Posterior cingulate gyrus (tissue), 11 donors: ENCODE results near the gene TTC33.

Experiments
- DNase-seq, 10 donors: peaks; one replicate each; pipeline versions ENCODE4 v3.0.0 to v3.0.0-alpha.2; 2020 to 2021; ENCODE audit warnings: mixed read lengths in 3 of 10
- intact Hi-C: fragments of 100-400 bp; cut with DNase I; formaldehyde crosslinking; loops from one replicate; pipeline ENCODE4 v1.15.1; 2023

The TTC33 gene

GRCh38 chr5:40781843-40782409 is 26.2 kb upstream of the TTC33 start:
- intact Hi-C loops, result no loop called here
- DNase-seq, result no peak

- no peak for DNase-seq
- intact Hi-C loops, result no loop called here
Measured at GRCh38 chr5:40780858-40781257, 25.1 kb upstream of the TTC33 start.

- DNase-seq, result no peak
- intact Hi-C loops, result no loop called here
Measured at GRCh38 chr5:40780199-40780598, 24.4 kb upstream of the TTC33 start.

GRCh38 chr5:40779561-40779960 is 23.8 kb upstream of the TTC33 start:
- intact Hi-C loops, result no loop called here
- no peak for DNase-seq

- DNase-seq, result no peak
- intact Hi-C loops, result no loop called here
Measured at GRCh38 chr5:40778133-40778532, 22.4 kb upstream of the TTC33 start.

GRCh38 chr5:40776658-40776977 is 20.9 kb upstream of the TTC33 start:
- intact Hi-C loops, result no loop called here

GRCh38 chr5:40775846-40776657 is 20.3 kb upstream of the TTC33 start:
- intact Hi-C loops, result no loop called here
- no peak for DNase-seq

More at GRCh38 chr5:40776658-40776977, 20.9 kb upstream of the TTC33 start:
- DNase-seq, result no peak

- DNase-seq, result no peak
- intact Hi-C loops, result no loop called here
Measured at GRCh38 chr5:40775085-40775845, 19.5 kb upstream of the TTC33 start.

GRCh38 chr5:40774623-40775022 is 18.9 kb upstream of the TTC33 start:
- intact Hi-C loops, result no loop called here
- DNase-seq, result no peak

- intact Hi-C loops, result no loop called here
- DNase-seq, result no peak
Measured at GRCh38 chr5:40770764-40771163, 15.0 kb upstream of the TTC33 start.

GRCh38 chr5:40762705-40763104 is 6.9 kb upstream of the TTC33 start:
- DNase-seq, result no peak
- intact Hi-C loops, result no loop called here

GRCh38 chr5:40757400-40757799 is 1.6 kb upstream of the TTC33 start:
- DNase-seq, result no peak
- intact Hi-C loops, result loop anchor here (2.0 to 5.0 kb wide), 2 partner anchors 39 to 120 kb away; no protein-coding TSS in a partner anchor

GRCh38 chr5:40755093-40755406 is 711 bp downstream of the TTC33 start:
- intact Hi-C loops, result loop anchor here (5.0 kb wide), 1 partner anchor 122 kb away; no protein-coding TSS in a partner anchor
- peak; percentile 58 to 95 (median 66) for DNase-seq

- intact Hi-C loops, result loop anchor here (1.0 to 5.0 kb wide), 2 partner anchors 81 to 123 kb away; partner anchors contain the start of gene RPL37
- DNase-seq, result no peak
Measured at GRCh38 chr5:40754381-40755092, 1.2 kb downstream of the TTC33 start.

- intact Hi-C loops, result no loop called here
Measured at GRCh38 chr5:40746703-40747102, 9.1 kb downstream of the TTC33 start.

GRCh38 chr5:40743771-40744170 is 12.0 kb downstream of the TTC33 start:
- intact Hi-C loops, result no loop called here
- no peak for DNase-seq

More at GRCh38 chr5:40746703-40747102, 9.1 kb downstream of the TTC33 start:
- no peak for DNase-seq

GRCh38 chr5:40738502-40738901 is 17.3 kb downstream of the TTC33 start:
- DNase-seq, result no peak
- intact Hi-C loops, result loop anchor here (5.0 kb wide), 2 partner anchors 791 to 1156 kb away; no protein-coding TSS in a partner anchor

- no peak for DNase-seq
- intact Hi-C loops, result loop anchor here (5.0 kb wide), 2 partner anchors 789 to 1154 kb away; no protein-coding TSS in a partner anchor
Measured at GRCh38 chr5:40736103-40736875, 19.5 kb downstream of the TTC33 start.

GRCh38 chr5:40735609-40736008 is 20.2 kb downstream of the TTC33 start:
- no peak for DNase-seq
- intact Hi-C loops, result loop anchor here (5.0 kb wide), 2 partner anchors 788 to 1153 kb away; no protein-coding TSS in a partner anchor

- intact Hi-C loops, result loop anchor here (5.0 kb wide), 2 partner anchors 788 to 1153 kb away; no protein-coding TSS in a partner anchor
- no peak for DNase-seq
Measured at GRCh38 chr5:40734986-40735385, 20.8 kb downstream of the TTC33 start.
